G401.6 (cell line): ENCODE data around the gene SLC25A25.
"Not testable (repeated sequence)": the region's sequence is repeated elsewhere in the genome, so short reads cannot be mapped to it uniquely, and the experiment has no call there.

Experiments
- FAIRE-seq: peaks from 2 replicates; lab custom pipeline; 2012; peaks lifted over from hg19 to GRCh38; lab: Jason Lieb, UNC

Gene SLC25A25

DNA sequence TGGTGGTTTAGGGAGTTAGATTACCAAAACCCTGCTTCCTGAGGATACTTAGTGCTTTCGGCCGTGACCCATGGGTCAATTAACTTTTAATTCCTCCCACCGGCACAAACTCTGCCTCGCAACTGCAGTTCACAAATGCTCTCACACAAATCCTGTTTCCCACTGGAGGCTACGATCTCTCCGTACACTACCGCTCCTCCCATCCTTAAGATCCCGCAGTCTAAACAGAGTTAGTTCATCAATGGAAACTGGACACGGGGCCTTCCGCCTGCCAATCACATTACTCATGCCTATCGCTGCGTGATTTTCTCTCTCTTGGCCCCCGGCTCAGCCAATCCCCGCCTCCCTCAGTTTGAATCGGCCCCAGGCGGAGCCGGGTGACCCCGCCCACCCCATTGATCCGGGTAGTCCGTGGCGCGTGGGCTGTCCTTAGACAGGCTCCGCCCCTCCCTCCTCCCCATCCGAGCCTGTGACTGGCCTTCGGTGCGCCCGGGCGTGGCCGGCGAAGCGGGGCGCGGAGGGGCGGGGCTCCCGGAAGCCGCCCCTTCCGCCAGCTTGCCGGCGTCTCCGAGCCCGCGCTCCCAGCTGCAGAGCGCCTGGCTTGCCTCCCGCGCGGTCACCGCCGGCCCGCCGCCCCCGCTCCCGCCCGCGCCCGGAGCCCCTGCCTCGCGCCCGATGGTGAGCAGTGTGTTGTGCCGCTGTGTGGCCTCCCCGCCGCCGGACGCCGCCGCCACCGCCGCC lies at the start of gene SLC25A25:
Gene SLC25A25, plus strand, starts transcription at position 588 of the 741 bp plus-strand sequence. Its CDS starts 88 bp downstream, at position 676.
- FAIRE-seq, result no peak

DNA sequence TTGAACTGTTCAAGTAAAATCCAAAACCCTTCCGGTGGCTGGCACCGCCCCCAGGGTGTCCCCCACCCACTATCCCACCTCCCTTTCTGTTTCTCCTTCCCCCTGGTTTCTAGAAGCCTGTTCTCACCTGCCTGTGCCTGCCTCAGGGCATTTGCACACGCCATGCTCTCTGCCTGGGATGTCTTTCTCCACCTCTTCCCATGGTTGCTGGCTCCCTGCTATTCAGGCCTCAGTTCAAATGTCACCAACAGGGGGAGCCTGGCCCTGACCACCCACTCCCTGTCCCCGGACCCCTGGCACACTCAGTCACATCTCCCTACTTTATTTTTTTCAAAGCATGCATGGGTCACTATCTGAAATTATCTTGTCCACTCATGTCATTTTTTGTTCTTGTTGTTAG lies 47.3 kb upstream of the SLC25A25 start:
- FAIRE-seq, result no peak

DNA sequence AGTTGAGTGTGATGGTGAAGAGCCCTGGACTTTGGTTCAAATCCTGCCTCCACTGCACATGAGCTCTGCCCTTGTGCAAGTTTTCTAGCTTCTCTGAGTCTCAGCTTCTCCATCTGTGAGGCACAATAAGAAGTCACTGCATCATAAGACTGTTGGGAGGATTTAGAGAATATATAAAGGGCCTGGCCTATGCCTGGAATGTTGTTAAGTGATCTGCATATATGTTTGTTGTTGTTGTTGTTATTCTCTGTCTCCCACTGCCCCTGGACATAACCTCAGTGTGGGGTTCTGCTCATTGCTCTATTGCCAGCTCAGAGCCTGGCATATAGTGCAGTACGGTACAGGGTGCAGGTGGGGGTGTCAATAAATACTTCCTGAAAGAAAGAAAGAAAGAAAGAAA lies 46.9 kb upstream of the SLC25A25 start:
- FAIRE-seq, result no peak

DNA sequence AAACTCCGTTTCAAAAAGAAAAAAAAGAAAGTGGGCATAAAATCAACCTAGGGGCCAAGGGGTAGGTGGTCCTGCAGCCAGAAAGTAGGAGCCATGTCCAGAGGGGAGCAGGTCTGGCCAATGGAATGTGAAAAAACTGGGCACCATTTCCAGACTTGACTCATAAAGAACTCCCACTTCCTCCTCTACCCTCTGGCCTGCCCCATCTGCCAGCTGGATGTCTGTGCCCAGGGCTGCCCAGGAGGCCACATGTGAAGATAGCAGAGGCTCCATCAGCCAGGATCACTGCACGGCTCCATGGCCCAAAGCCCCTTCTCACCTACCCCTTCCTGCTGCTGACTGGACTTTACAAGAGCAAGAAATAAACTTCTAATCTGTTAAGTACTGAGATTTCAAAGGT lies 45.1 kb upstream of the SLC25A25 start:
- FAIRE-seq, result no peak

DNA sequence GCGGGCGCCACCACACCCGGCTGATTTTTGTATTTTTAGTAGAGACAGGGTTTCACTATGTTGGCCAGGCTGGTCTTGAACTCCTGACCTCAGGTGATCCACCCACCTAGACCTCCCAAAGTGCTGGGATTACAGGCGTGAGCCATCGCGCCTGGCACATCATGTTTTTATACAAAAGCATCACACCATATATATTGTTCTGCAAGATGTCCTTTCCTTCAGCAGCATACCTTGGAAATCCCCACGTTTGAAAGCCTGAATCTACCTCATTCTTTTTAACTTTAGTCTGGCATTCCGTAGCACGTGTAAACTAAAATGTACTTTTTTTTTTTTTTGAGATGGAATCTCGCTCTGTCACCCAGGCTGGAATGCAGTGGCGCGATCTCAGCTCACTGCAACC lies 44.4 kb upstream of the SLC25A25 start:
- not testable (repeated sequence) for FAIRE-seq

DNA sequence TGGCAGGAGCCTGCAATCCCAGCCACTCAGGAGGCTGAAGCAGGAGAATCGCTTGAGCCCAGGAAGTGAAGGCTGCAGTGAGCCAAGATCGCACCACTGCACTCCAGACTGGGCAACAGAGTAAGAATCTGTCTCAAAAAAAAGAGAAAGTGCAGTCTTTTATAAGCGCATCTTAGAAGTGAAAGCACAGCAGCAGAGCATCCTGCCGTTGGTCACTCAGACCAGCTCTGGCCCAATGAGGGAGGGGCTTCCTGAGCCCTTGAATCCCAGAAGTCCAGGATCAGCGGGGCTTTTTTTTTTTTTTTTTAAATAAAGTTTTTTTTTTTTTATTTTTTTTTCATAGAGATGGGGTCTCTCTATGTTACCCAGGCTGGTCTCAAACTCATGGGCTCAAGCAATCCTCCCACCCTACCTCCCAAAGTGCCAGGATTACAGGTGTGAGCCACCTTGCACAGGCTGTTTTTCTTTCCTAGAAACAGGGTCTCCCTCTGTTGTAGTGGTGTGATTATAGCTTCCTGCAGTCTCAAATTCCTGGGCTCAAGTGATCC lies 43.2 kb upstream of the SLC25A25 start:
- no peak for FAIRE-seq

DNA sequence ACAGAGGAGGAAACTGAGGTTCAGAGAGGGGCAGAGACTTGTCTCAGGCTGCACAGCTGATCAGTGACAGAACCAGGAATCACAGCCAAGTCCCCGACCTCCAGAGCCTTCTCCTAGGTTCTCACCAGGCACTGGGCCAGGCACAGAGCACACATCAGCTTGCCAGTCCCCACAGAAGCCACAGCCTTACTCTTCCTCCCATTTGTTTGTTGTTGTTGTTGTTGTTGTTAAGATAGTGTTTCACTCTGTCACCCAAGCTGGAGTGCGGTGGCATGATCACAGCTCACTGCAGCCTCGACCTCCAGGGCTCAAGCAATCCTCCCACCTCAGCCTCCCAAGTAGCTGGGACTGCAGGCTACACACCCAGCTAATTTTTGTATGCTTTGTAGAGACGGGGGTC lies 42.3 kb upstream of the SLC25A25 start:
- no peak for FAIRE-seq

DNA sequence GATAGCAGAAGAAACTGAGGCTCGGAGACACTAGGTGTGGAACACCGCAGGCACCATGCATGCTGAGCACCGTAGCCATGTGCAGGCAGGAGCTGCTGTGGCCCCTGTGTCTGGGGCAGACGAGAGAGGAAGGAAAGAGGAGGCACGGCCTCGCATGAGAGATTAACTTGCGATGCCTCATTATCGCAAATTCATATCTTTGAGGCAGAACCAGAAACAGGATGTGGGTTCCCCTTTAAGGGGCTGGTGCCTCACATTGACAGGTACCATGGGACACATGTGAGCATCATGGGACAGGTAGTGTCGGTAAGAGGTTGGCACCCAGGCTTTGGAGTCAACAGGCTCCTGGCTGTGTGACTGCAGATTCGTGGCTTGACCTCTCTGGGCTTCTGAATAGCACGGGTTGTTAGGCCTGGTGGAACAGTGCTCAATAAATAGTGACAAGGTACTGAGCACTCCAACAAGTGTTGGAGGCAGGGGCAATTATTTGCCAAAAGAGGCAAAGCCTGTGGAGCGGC lies 41.7 kb upstream of the SLC25A25 start:
- no peak for FAIRE-seq

DNA sequence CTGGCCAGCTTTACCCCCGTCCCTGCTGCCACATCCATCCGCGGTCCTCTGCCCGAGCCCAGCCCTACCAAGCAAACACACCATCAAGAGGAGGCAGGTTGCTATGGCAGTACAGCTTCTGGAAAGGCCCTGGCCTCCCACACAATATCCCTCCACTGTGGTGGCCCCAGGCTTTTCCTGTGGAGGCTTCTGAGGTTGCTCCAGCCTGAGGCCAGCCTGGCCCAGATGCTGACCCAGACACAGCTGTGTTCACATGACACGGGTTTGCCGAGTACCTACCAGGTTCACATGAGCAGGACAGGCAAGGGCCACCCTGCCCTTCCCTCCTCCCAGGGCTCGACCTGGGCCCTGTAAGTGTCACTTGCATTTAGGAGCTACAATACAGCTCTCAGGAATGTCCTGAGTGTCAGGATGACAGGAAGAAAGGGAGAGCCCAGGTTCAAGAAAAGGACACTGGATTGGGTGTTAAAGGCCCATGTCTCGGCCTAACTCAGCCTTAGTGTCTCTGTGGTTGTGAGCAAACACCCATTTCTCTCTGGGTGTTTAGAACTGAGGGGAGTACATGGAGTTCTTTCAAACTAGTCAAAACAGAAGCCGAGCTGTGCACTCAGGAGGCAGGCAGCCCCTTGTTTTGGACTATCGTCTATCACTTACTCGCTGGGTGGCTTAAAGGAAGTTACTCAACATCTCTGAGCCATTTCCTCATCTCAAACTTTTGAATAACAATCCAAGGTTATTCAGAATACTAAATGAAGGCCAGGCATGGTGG lies 41.1 kb upstream of the SLC25A25 start:
- FAIRE-seq, result no peak

DNA sequence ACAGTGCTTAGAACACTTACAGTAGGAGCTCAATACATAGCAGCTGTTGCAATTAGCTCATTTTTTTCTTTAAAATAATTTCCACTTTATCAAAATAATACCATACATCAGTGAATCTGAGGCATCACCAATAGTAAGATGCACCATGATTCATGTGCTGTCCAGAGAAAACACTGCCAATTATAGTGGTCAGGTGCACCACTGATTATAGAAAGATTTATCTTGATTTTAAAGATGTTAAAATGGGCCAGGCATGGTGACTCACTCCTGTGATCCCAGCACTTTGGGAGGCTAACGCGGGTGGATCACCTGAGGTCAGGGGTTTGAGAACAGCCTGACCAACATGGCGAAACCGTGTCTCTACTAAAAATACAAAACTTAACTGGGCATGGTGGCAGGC lies 40.3 kb upstream of the SLC25A25 start:
- no peak for FAIRE-seq

DNA sequence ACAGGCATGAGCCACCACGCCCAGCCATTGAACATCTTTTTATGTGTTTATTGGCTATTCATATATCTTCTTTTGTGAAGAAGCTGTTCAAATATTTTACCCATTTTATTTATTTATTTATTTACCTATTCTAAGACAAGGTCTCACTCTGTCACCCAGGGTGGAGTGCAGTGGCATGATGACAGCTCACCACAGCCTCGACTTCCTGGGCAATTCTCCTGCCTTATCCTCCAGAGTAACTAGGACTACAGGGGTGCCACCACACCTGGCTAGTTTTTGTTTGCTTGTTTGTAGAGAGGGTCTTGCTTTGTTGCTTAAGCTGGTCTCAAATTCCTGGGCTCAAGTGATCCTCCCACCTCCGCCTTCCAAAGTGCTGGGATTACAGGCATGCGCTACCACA lies 34.4 kb upstream of the SLC25A25 start:
- FAIRE-seq, result no peak

DNA sequence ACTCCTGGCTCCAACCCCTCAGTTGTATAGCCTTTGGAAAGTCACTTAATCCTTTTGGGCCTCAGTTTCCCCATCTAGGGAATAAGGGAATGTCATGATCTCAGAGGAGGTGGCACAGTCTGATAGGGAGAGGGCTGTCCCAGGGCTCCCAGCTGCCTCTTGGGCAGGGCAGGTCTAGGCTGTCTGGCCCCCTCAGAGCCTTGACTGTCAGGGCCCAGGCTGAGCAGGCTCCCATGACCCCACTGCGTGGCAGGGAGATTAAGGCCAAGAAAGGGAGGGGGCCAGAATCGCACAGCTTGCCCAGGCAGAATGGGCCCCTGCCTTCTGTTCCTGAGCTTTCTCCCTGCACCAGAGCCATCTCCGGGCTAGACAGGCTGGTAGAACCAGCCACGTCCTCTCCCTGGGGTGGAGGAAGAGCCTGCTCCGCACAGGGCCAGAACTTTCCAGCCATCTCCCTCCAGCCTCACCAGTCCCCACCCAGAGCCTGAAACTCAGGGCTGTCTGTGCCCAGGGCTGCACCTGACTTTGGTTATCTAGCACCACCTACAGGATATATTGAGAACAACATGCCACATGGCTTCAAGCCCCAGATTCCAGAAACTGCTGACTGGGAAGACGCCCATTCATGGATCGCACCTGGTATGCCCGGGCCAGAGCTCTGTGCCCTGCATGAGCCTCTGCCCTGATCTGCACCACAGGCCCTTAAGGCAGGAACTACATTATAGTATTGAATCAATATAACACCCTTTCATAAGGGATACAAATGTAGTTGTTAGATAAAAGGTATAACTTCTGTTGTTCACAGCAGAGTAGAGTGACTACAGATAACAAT lies 33.0 kb upstream of the SLC25A25 start:
- peak; percentile 69 for FAIRE-seq

DNA sequence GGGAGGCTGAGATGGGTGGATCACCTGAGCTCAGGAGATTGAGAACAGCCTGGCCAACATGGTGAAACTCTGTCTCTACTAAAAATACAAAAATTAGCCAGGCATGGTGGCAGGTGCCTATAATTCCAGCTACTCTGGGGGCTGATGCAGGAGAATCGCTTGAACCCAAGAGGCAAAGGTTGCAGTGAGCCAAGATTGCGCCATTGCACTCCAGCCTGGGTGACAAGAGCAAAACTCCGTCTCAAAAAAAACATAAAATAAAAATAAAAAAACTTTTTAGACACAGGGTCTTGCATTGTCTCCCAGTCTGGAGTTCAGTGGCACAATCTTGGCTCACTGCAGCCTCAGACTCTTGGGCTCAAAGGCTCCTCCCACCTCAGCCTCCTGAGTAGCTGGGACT lies 31.5 kb upstream of the SLC25A25 start:
- not testable (repeated sequence) for FAIRE-seq

DNA sequence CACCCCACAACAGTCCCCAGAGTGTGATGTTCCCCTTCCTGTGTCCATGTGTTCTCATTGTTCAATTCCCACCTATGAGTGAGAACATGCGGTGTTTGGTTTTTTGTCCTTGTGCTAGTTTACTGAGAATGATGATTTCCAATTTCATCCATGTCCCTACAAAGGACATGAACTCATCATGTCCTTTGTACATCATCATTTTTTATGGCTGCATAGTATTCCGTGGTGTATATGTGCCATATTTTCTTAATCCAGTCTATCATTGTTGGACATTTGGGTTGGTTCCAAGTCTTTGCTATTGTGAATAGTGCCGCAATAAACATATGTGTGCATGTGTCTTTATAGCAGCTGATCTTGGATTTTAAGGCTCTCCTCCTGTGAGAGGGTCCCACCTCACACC lies 27.2 kb upstream of the SLC25A25 start:
- FAIRE-seq, result not testable (repeated sequence)

DNA sequence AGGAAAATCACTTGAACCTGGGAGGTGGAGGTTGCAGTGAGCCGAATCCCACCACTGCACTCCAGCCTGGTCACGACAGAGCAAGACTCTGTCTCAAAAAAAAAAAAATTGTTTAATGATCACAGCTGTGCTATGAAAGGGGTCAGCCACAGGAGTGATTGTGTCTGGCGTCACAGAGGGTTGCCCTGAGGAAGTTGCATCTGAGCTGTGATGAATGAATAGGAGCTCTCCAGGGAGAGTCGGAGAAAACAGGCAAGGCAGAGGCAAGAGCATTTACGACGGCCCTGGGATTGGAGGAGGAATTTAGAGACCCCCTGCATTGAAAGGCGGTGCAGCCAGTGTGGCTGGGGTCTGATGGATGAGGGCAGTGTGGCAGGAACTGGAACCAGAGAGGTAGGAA lies 26.0 kb upstream of the SLC25A25 start:
- no peak for FAIRE-seq

DNA sequence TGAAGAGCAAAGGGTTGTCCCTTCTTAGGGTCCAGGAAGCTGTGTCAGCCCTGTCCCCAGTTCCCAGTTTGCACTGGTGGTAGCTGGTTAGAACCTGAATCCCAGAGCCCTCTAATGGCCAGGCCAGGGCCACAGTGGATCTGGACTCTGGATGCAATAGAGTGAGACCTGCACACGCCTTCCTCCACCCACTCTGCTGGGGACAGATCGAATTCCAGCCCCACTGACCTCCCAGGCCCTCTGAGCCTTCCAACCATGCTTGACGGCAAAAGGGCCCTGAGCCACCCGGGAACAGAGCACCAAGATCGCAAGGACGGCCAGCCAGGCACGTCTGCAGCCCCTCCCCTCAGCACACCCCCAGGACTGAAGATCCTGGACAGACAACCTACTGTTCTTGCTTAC lies 24.6 kb upstream of the SLC25A25 start:
- FAIRE-seq, result no peak

DNA sequence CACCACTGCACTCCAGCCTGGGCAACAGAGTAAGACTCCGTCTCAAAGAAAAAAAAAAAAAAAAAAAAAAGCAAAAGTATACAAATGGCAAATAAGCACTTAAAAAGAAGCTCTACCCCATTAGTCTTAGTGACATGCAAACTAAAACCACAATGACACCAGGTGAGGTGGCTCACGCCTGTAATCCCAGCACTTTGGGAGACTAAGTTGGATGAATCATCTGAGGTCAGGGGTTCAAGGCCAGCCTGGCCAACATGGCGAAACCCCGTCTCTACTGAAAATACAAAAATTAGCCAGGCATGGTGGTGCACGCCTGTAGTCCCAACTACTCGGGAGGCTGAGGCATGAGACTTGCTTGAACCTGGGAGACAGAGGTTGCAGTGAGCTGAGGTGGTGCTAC lies 22.6 kb upstream of the SLC25A25 start:
- not testable (repeated sequence) for FAIRE-seq

DNA sequence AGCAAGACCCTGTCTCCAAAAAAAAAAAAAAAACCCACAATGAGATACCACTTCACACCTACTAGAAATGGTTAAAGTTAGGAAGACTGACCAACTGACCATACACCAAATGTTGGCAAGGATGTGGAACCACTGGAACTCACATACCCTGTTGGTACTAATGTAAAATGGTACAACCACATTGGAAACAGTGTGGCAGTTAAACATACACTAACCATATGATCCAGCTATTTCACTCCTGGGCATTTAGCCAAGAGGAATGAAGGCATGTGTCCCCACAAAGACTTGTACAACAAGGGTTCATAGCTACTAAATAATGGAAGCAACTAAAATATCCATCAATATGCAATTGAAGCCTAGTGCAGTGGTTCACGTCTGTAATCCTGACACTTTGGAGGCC lies 22.2 kb upstream of the SLC25A25 start:
- no peak for FAIRE-seq

DNA sequence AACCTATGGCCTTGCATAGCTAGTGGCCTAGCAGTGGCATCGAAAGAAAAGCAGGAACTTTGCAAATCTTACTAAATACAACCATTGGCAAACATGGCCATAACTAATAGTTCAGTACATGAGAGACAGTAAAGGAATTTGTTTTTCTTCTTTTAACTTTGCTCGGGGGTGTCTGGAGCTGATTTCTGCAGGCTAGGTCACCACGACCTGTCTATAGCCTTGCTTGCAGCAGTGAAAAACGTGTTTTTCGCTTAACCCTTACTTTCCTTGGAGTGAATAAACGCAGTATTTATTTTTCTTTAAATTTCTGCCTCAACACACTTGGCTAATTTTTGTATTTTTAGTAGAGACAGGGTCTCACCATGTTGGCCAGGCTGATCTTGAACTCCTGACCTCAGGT lies 20.8 kb upstream of the SLC25A25 start:
- FAIRE-seq, result no peak

DNA sequence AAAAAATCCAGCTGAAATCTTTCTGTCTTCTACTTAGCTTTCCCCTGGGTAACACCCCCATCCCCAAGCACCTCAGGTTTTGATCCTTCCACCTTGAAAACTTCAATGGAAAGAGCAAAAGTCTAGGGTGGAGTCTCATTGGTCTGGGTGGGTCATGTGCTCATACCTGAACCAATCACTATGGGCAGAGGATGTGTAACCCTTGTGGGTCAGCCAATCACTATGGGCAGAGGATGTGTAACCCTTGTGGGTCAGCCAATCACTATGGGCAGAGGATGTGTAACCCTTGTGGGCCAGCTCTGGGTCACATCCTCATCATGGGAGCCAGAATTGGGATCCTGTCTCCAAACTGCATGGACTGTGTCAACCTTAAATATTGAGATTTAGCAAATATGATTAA lies 19.4 kb upstream of the SLC25A25 start:
- FAIRE-seq, result no peak

DNA sequence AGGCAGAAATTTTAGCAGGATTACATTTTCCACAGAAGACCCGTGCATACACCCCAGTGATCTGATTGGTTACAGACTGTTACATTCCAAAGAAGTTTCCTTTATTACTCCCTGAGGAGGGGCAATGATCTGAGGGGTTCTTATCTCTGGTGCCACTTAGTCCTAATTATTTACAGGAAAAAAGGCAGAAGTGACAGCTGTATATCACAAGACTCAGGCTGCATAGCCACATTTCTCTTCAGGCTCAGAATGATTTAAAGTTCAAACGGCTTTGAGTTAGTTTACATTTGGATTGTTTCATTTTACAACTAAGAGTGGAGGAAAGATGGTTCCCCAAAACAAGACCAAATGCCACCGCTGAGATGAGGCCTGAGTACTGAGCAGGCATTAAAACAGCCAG lies 18.2 kb upstream of the SLC25A25 start:
- FAIRE-seq, result no peak

DNA sequence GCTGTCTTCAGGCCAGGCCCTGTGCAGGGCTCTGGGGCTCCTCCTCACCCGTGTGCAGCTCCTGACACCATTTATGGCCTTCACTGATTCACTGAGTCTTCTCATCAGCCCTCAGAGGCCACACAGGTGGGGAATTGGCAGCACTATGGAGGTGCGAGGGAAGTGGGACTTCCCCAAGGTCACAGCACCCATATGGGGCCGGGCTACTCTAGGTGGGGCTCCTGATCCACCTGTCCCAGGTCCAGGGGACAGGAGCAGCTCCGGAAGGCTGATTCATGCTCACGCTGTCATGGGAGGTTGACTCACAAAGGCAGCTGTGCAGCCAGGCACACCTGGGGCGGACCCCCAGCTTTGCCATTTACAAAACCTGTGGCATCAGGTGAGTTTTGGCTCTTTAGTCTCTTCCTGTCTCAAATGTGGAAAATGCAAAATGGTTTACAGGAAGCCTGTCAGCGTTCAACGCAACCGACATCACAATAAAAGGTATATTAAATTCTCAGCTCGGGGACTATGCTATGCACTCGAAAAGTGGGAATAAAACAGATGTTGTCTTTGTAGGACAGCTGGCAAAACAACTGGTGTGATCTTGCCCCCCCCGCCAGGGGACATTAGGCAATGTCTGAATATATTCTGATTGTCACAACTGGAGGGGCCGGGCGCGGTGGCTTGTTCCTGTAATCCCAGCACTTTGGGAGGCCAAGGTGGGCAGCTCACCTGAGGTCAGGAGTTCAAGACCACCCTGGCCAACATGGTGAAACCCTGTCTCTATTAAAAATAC lies 15.9 kb upstream of the SLC25A25 start:
- no peak for FAIRE-seq
